H1 (cell line): Measurements from ENCODE around the gene TUBB2B. TPM values are rescaled to one million over a fixed set of nuclear protein-coding genes. Genes with fewer than 3 reads are reported as not detected.

Source experiments
- ASH2L ChIP-seq: fragments of 200-600, 300-600 bp; sonication (generic); IDR thresholded peaks from one replicate; pipeline ENCODE4 v1.7.1; 2017; ENCODE audit warnings: low read length
- EGR1 ChIP-seq: IDR thresholded peaks from 2 replicates; pipeline ENCODE4 v1.6.1; 2011; ENCODE audit warnings: low read depth, low read length, borderline replicate concordance
- GABPA ChIP-seq: IDR thresholded peaks from 2 replicates; pipeline ENCODE4 v1.6.1; 2011; ENCODE audit warnings: mild to moderate bottlenecking, low read length, moderate library complexity, borderline replicate concordance; ENCODE audit not compliant: insufficient read depth
- POLR2A ChIP-seq, 2 experiments: IDR thresholded peaks; 1 replicate in 1 of 2; 2 replicates in 1 of 2; pipeline ENCODE4 v1.6.1; 2011; ENCODE audit warnings: low read depth in 2 of 2, low read length in 2 of 2, mild to moderate bottlenecking in 2 of 2; ENCODE audit errors: control extremely low read depth in 1 of 2
- RAD21 ChIP-seq, 2 experiments: IDR thresholded peaks in 1 of 2; conservative IDR thresholded peaks in 1 of 2; 2 replicates each; pipeline ENCODE4 v1.6.1; 2011; ENCODE audit warnings: low read depth in 2 of 2, low read length in 2 of 2, improper control_type of control experiment in 1 of 2, inconsistent platforms in 1 of 2, mild to moderate bottlenecking in 1 of 2, moderate library complexity in 1 of 2
- RFX5 ChIP-seq: IDR thresholded peaks from 2 replicates; pipeline ENCODE4 v1.6.1; 2011; ENCODE audit warnings: low read depth, low read length, improper control_type of control experiment, borderline replicate concordance
- SP1 ChIP-seq: IDR thresholded peaks from 2 replicates; pipeline ENCODE4 v1.6.1; 2011; ENCODE audit warnings: low read depth, low read length
- SRF ChIP-seq: IDR thresholded peaks from 2 replicates; pipeline ENCODE4 v1.6.1; 2011; ENCODE audit warnings: mild to moderate bottlenecking, low read depth, low read length, moderate library complexity
- TAF7 ChIP-seq: optimal IDR thresholded peaks from 2 replicates; pipeline ENCODE3; 2011; ENCODE audit warnings: low read depth, mild to moderate bottlenecking, inconsistent platforms, low read length, moderate library complexity, borderline replicate concordance
- polyA plus RNA-seq, 7 experiments: library from polyadenylated mRNA; depleted of rRNA in 3 of 7; stranded (reverse) in 5 of 7; unstranded in 2 of 7; fragments of >200 nt in 5 of 7; fragments of 200-250 nt in 2 of 7; gene quantifications; 1 replicate in 5 of 7; 2 replicates in 1 of 7; 4 replicates in 1 of 7; pipeline versions ENCODE4 v1.2.1 to v1.2.3, GENCODE V29; 2011 to 2013; ENCODE audit warnings: missing spikeins in 2 of 7, mixed read lengths in 2 of 7
- total RNA-seq: library from RNA; stranded (reverse); fragmentation: NEBNext Ultra II Directional; extraction: Animal tissue kit (Norgen Biotek cat#: 25700); gene quantifications from 2 replicates; pipeline ENCODE4 v1.2.1, GENCODE V29; 2021
- TF ChIP-seq, protein P1 (sequence below): fragments of 300-600 bp; sonication (generic); IDR thresholded peaks from 2 replicates; pipeline ENCODE4 v1.7.1; 2012; ENCODE audit warnings: low read length, moderate library complexity, mild to moderate bottlenecking, inconsistent platforms; ENCODE audit not compliant: insufficient replicate concordance

The TUBB2B gene
- total and polyA plus RNA-seq, 2 of the 8 experiments (the other 6 are each of a cell fraction or from before 2014, with no cell fraction given): 612 to 722 TPM

DNA sequence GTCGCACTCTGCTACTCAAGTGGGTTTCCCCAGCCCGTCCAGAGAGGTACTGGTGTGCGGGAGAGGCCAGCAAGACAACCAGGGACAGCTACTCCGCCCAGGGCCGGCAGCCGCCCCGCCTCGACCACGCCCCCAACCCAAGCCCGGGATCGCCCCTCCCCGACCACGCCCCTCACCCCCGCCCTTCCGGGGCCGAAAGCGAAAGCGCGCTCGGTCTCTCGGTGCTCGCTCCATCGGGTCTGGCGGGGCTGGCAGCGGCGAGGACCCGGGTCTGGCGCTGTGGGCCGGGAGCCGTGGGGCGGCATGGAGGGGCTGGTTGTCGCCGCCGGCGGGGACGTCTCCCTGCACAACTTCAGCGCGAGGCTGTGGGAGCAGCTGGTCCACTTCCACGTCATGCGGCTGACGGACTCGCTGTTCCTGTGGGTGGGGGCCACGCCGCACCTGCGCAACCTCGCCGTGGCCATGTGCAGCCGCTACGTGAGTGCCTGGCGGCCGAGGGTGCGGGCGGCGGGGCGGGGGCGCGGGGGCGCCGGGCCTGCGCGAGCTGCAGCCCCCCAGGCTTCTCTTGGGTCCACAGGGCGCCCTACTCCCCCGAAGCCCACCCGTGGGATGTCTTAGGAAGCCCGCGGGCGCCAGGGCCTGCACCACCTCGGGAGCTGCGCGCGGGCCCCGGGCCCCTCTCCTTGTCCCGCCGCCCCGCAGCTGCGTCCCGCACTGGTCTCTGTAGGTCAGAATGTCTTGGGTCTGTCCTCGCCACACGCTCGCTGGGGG lies 31.5 kb upstream of the TUBB2B start, which contains the start of gene PSMG4 (continued):
- TF ChIP-seq, protein P1, sequence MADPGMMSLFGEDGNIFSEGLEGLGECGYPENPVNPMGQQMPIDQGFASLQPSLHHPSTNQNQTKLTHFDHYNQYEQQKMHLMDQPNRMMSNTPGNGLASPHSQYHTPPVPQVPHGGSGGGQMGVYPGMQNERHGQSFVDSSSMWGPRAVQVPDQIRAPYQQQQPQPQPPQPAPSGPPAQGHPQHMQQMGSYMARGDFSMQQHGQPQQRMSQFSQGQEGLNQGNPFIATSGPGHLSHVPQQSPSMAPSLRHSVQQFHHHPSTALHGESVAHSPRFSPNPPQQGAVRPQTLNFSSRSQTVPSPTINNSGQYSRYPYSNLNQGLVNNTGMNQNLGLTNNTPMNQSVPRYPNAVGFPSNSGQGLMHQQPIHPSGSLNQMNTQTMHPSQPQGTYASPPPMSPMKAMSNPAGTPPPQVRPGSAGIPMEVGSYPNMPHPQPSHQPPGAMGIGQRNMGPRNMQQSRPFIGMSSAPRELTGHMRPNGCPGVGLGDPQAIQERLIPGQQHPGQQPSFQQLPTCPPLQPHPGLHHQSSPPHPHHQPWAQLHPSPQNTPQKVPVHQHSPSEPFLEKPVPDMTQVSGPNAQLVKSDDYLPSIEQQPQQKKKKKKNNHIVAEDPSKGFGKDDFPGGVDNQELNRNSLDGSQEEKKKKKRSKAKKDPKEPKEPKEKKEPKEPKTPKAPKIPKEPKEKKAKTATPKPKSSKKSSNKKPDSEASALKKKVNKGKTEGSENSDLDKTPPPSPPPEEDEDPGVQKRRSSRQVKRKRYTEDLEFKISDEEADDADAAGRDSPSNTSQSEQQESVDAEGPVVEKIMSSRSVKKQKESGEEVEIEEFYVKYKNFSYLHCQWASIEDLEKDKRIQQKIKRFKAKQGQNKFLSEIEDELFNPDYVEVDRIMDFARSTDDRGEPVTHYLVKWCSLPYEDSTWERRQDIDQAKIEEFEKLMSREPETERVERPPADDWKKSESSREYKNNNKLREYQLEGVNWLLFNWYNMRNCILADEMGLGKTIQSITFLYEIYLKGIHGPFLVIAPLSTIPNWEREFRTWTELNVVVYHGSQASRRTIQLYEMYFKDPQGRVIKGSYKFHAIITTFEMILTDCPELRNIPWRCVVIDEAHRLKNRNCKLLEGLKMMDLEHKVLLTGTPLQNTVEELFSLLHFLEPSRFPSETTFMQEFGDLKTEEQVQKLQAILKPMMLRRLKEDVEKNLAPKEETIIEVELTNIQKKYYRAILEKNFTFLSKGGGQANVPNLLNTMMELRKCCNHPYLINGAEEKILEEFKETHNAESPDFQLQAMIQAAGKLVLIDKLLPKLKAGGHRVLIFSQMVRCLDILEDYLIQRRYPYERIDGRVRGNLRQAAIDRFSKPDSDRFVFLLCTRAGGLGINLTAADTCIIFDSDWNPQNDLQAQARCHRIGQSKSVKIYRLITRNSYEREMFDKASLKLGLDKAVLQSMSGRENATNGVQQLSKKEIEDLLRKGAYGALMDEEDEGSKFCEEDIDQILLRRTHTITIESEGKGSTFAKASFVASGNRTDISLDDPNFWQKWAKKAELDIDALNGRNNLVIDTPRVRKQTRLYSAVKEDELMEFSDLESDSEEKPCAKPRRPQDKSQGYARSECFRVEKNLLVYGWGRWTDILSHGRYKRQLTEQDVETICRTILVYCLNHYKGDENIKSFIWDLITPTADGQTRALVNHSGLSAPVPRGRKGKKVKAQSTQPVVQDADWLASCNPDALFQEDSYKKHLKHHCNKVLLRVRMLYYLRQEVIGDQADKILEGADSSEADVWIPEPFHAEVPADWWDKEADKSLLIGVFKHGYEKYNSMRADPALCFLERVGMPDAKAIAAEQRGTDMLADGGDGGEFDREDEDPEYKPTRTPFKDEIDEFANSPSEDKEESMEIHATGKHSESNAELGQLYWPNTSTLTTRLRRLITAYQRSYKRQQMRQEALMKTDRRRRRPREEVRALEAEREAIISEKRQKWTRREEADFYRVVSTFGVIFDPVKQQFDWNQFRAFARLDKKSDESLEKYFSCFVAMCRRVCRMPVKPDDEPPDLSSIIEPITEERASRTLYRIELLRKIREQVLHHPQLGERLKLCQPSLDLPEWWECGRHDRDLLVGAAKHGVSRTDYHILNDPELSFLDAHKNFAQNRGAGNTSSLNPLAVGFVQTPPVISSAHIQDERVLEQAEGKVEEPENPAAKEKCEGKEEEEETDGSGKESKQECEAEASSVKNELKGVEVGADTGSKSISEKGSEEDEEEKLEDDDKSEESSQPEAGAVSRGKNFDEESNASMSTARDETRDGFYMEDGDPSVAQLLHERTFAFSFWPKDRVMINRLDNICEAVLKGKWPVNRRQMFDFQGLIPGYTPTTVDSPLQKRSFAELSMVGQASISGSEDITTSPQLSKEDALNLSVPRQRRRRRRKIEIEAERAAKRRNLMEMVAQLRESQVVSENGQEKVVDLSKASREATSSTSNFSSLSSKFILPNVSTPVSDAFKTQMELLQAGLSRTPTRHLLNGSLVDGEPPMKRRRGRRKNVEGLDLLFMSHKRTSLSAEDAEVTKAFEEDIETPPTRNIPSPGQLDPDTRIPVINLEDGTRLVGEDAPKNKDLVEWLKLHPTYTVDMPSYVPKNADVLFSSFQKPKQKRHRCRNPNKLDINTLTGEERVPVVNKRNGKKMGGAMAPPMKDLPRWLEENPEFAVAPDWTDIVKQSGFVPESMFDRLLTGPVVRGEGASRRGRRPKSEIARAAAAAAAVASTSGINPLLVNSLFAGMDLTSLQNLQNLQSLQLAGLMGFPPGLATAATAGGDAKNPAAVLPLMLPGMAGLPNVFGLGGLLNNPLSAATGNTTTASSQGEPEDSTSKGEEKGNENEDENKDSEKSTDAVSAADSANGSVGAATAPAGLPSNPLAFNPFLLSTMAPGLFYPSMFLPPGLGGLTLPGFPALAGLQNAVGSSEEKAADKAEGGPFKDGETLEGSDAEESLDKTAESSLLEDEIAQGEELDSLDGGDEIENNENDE: no peak
- TF ChIP-seq RAD21 (IDR thresholded peaks at IDR 0.05 in 1 of 2, conservative IDR thresholded peaks at IDR 0.05 in 1 of 2; ENCODE audit: low read depth in 2 of 2, low read length in 2 of 2) (peak in 1 of 2 experiments; percentile 15; a peak in 1 of 4 replicates), RFX5 (no peak), ASH2L (peak; percentile 92), SP1 (peak; percentile 43; the same call in 1 of the 2 replicates), SRF (peak; percentile 89), TAF7 (peak; percentile 37), POLR2A (IDR thresholded peaks at IDR 0.05; ENCODE audit: control extremely low read depth in 1 of 2, low read depth in 2 of 2, low read length in 2 of 2) (peak in 1 of 2 experiments; percentile 55; a peak in 2 of 3 replicates), EGR1 (peak; percentile 77; the same call in 1 of the 2 replicates), GABPA (peak; percentile 59; the same call in 1 of the 2 replicates)
